NCI-H1092 treated with DMSO at 0.1 percent for 48 hours (cell line): ENCODE results near the gene ATXN7L3.
"Not testable (repeated sequence)": the region's sequence is repeated elsewhere in the genome, so short reads cannot be mapped to it uniquely, and the experiment has no call there.

Experiments
- DNase-seq: peaks from one replicate; lab custom pipeline; 2025; lab: John Stamatoyannopoulos, UW

ATXN7L3 gene

GRCh38 chr17:44199553-44200477 is at the start of gene ATXN7L3:
Gene ATXN7L3 (minus strand): TSS chr17:44199884. CDS start chr17:44198070, 1,814 bp downstream.
- peak; percentile 94 for DNase-seq

- DNase-seq, result no peak
Measured at GRCh38 chr17:44247876-44248736, 48.4 kb upstream of the ATXN7L3 start.

GRCh38 chr17:44247440-44247841 is 47.8 kb upstream of the ATXN7L3 start:
- DNase-seq, result no peak

- DNase-seq, result no peak
Measured at GRCh38 chr17:44241106-44241624, 41.5 kb upstream of the ATXN7L3 start.

- DNase-seq, result not testable (repeated sequence)
Measured at GRCh38 chr17:44237886-44238285, 38.2 kb upstream of the ATXN7L3 start.

- no peak for DNase-seq
Measured at GRCh38 chr17:44236444-44236991, 36.8 kb upstream of the ATXN7L3 start.

GRCh38 chr17:44235583-44235936 is 35.9 kb upstream of the ATXN7L3 start:
- no peak for DNase-seq

GRCh38 chr17:44233582-44233981 is 33.9 kb upstream of the ATXN7L3 start:
- no peak for DNase-seq

GRCh38 chr17:44232061-44232460 is 32.4 kb upstream of the ATXN7L3 start:
- no peak for DNase-seq

GRCh38 chr17:44230140-44230539 is 30.5 kb upstream of the ATXN7L3 start:
- DNase-seq, result no peak

GRCh38 chr17:44229090-44229489 is 29.4 kb upstream of the ATXN7L3 start:
- no peak for DNase-seq

- no peak for DNase-seq
Measured at GRCh38 chr17:44223541-44224071, 23.9 kb upstream of the ATXN7L3 start.

GRCh38 chr17:44222112-44222869 is 22.6 kb upstream of the ATXN7L3 start:
- DNase-seq, result peak; percentile 85

GRCh38 chr17:44221862-44222111 is 22.1 kb upstream of the ATXN7L3 start:
- no peak for DNase-seq

- DNase-seq, result peak; percentile 91
Measured at GRCh38 chr17:44221084-44221861, 21.6 kb upstream of the ATXN7L3 start.

- DNase-seq, result peak; percentile 70
Measured at GRCh38 chr17:44220213-44221083, 20.8 kb upstream of the ATXN7L3 start.

- peak; percentile 73 for DNase-seq
Measured at GRCh38 chr17:44219616-44220212, 20.0 kb upstream of the ATXN7L3 start, which contains the start of gene UBTF. Gene UBTF (minus strand): TSS chr17:44219675. CDS start chr17:44218229, 1,446 bp downstream.

GRCh38 chr17:44219108-44219615 is 19.5 kb upstream of the ATXN7L3 start:
- peak; percentile 54 for DNase-seq
